Nephron (organoid): Measurements from ENCODE around the gene CPN2.

Experiments used
- H3K27ac Mint-ChIP-seq, 3 experiments: 2 replicates each; pipeline ENCODE4 v1.8.0; 2020; ENCODE audit warnings: mixed read lengths in 3 of 3, mild to moderate bottlenecking in 2 of 3, moderate library complexity in 1 of 3
- H3K27me3 Mint-ChIP-seq: 2 replicates; pipeline ENCODE4 v1.8.0; 2021; ENCODE audit warnings: low read depth, mild to moderate bottlenecking, moderate library complexity, mixed read lengths
- H3K36me3 Mint-ChIP-seq: 2 replicates; pipeline ENCODE4 v1.8.0; 2020; ENCODE audit warnings: low read depth, mixed read lengths
- H3K4me1 Mint-ChIP-seq: 2 replicates; pipeline ENCODE4 v1.8.0; 2020; ENCODE audit warnings: mixed read lengths
- H3K4me3 Mint-ChIP-seq, 3 experiments: 2 replicates each; pipeline ENCODE4 v1.8.0; 2020; ENCODE audit warnings: mild to moderate bottlenecking in 3 of 3, mixed read lengths in 3 of 3, moderate library complexity in 2 of 3
- H3K9me3 Mint-ChIP-seq: 2 replicates; pipeline ENCODE4 v1.8.0; 2020; ENCODE audit warnings: mixed read lengths
- TF ChIP-seq, protein P1 (sequence below), 3 experiments: fragments of 200-600 bp; sonication (generic); IDR thresholded peaks; one replicate each; pipeline ENCODE4 v1.5.0; 2021; ENCODE audit warnings: antibody characterized with exemption in 3 of 3; ENCODE audit not compliant: unreplicated experiment in 3 of 3

Gene CPN2

GRCh38 chr3:194396539-194396858, 45.4 kb upstream of the CPN2 start:
- peaks cover 5% of the 10 kb centered on the region for H3K27me3 Mint-ChIP-seq
- H3K4me3 Mint-ChIP-seq: peak overlapping the region; percentile 51 to 68 (median 57)
- no peaks in the 10 kb centered on the region for H3K36me3 Mint-ChIP-seq
- TF ChIP-seq, protein P1, sequence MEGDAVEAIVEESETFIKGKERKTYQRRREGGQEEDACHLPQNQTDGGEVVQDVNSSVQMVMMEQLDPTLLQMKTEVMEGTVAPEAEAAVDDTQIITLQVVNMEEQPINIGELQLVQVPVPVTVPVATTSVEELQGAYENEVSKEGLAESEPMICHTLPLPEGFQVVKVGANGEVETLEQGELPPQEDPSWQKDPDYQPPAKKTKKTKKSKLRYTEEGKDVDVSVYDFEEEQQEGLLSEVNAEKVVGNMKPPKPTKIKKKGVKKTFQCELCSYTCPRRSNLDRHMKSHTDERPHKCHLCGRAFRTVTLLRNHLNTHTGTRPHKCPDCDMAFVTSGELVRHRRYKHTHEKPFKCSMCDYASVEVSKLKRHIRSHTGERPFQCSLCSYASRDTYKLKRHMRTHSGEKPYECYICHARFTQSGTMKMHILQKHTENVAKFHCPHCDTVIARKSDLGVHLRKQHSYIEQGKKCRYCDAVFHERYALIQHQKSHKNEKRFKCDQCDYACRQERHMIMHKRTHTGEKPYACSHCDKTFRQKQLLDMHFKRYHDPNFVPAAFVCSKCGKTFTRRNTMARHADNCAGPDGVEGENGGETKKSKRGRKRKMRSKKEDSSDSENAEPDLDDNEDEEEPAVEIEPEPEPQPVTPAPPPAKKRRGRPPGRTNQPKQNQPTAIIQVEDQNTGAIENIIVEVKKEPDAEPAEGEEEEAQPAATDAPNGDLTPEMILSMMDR (IDR thresholded peaks at IDR 0.05; ENCODE audit: unreplicated experiment in 3 of 3): no peak
- peaks cover 2% of the 10 kb centered on the region for H3K9me3 Mint-ChIP-seq
- H3K4me1 Mint-ChIP-seq: peaks cover 14% of the 10 kb centered on the region
- H3K27ac Mint-ChIP-seq: peak overlapping the region in 1 of 3 experiments; percentile 77

DNA sequence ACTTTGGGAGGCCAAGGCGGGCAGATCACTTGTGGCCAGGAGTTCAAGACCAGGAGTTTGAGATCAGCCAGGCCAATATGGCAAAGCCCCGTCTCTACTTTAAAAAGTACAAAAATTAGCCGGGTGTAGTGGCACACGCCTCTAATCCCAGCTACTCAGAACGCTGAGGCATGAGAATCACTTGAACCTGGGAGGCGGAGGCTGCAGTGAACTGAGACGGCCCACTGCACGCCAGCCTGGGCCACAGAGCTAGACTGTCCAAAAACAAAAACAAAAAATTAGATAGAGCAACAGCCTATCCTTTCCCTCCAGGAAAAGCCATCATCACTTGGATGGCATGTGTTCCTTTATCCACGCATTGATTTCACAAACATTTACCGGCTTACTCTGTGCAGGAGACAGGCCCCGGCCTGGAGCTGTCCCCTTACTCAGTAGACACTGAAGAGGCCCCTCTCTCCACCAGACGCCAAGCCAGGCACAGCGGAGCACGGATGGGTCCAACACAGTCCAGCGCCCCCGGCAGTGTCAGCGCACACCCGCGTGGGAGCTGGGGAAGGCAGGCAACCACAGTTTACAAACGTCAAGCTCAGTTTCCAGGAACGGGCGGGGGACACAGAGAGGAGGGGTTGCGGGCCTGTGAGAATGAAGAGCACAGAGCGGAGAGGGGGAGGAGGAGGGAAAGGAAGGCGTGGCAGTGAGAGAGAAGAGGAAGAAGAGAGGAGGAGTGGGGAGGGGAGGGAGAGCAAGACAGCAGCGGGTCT, 44.8 kb upstream of the CPN2 start:
- H3K27me3 Mint-ChIP-seq: peaks cover 5% of the 10 kb centered on the region
- H3K4me3 Mint-ChIP-seq: peak overlapping the region; percentile 51 to 68 (median 57)
- TF ChIP-seq, protein P1 (IDR thresholded peaks at IDR 0.05; ENCODE audit: unreplicated experiment in 3 of 3): no peak
- H3K36me3 Mint-ChIP-seq: no peaks in the 10 kb centered on the region
- H3K4me1 Mint-ChIP-seq: peaks cover 14% of the 10 kb centered on the region
- peak overlapping the region; percentile 34 to 77 (median 70) for H3K27ac Mint-ChIP-seq
- peaks cover 6% of the 10 kb centered on the region for H3K9me3 Mint-ChIP-seq

- peak overlapping the region in 1 of 3 experiments; percentile 24 for H3K4me3 Mint-ChIP-seq
- H3K27ac Mint-ChIP-seq: peak overlapping the region; percentile 34 to 77 (median 70)
- H3K9me3 Mint-ChIP-seq: peaks cover 13% of the 10 kb centered on the region
- H3K27me3 Mint-ChIP-seq: peaks cover 9% of the 10 kb centered on the region
- TF ChIP-seq, protein P1 (IDR thresholded peaks at IDR 0.05; ENCODE audit: unreplicated experiment in 3 of 3): no peak
- H3K4me1 Mint-ChIP-seq: peaks cover 14% of the 10 kb centered on the region
- H3K36me3 Mint-ChIP-seq: no peaks in the 10 kb centered on the region
These were observed 44.1 kb upstream of the CPN2 start for GRCh38 chr3:194395212-194395611.

- Mint-ChIP-seq H3K27me3 (peaks cover 15% of the 10 kb centered on the region), H3K36me3 (no peaks in the 10 kb centered on the region), H3K4me3 (no peak overlapping the region), H3K27ac (no peak overlapping the region), H3K4me1 (peaks cover 14% of the 10 kb centered on the region), H3K9me3 (peaks cover 22% of the 10 kb centered on the region)
- TF ChIP-seq, protein P1 (IDR thresholded peaks at IDR 0.05; ENCODE audit: unreplicated experiment in 3 of 3): no peak
These were observed 41.4 kb upstream of the CPN2 start for GRCh38 chr3:194392576-194392975.

DNA sequence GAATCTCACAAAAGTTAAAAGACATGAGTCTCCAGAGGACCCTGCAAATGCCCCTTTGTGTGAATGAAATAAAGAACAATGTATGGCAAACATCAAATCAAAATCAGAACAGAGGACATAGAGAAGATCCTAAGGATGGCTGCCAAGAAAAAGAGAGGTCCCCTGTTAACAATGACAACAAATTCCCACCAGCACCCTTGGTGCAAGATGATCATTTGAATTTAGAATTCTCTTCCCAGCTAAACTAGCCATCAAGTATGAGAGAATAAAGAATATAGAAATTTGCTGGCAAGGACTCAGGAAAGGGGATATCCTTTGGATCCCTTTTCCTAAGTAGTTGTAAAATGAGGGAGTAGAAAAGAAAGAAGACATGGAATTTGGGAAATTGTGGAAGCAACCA, 39.7 kb upstream of the CPN2 start:
- Mint-ChIP-seq H3K36me3 (no peaks in the 10 kb centered on the region), H3K4me3 (no peak overlapping the region), H3K27ac (no peak overlapping the region), H3K9me3 (peaks cover 22% of the 10 kb centered on the region), H3K27me3 (peaks cover 22% of the 10 kb centered on the region), H3K4me1 (peaks cover 7% of the 10 kb centered on the region)
- TF ChIP-seq, protein P1 (IDR thresholded peaks at IDR 0.05; ENCODE audit: unreplicated experiment in 3 of 3): no peak

DNA sequence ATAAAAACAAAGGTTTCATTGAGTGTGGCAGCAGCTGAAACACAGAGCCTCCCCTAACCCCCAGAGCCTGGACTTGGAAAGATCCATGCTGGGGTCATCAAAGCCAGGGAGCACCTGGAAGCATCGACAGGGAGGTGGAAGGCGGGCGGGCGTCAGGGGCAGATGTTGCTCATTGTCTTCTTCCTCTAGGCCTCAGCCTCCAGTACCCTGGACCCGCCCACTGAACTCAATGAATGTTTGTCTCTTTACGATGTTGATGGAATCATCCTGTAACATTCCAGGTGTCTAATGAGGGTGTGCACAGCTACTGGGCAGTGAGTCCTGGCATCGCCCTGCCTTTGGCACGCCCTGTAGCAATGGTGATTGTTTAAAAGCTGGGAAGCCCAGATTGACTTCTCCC, 38.1 kb upstream of the CPN2 start:
- TF ChIP-seq, protein P1 (IDR thresholded peaks at IDR 0.05; ENCODE audit: unreplicated experiment in 3 of 3): no peak
- Mint-ChIP-seq H3K27me3 (peaks cover 22% of the 10 kb centered on the region), H3K4me1 (no peaks in the 10 kb centered on the region), H3K27ac (no peak overlapping the region), H3K9me3 (peaks cover 22% of the 10 kb centered on the region), H3K4me3 (no peak overlapping the region), H3K36me3 (no peaks in the 10 kb centered on the region)
